ENCODE results near the gene MACROH2A2. TPM values are rescaled to one million over a fixed set of nuclear protein-coding genes. Genes with fewer than 3 reads are reported as not detected.

MACROH2A2 gene
- total and polyA plus RNA-seq, 10 of the 15 experiments (the other 5 are each of a cell fraction or from before 2014, with no cell fraction given): 0.14 to 0.24 TPM; not detected in 8

GRCh38 chr10:70007116-70007820 lies 45.4 kb upstream of the MACROH2A2 start:
- no peak overlapping the region for H3K27ac ChIP-seq (ENCODE audit: control insufficient read depth, insufficient read depth)
- RAD21 ChIA-PET (ENCODE audit: unreplicated experiment): no interaction called here

GRCh38 chr10:70031215-70031614 lies 21.4 kb upstream of the MACROH2A2 start:
- Histone ChIP-seq H3K4me3 (no peak overlapping the region), H3K27me3 (replicated peaks in 1 of 2; ENCODE audit: control insufficient read depth in 2 of 2, insufficient read depth in 2 of 2, low read length in 1 of 2) (0 out of 4 replicates have a peak, but pooled peaks cover 0 to 3% of the 10 kb centered on the region in 2 experiments), H2AFZ (ENCODE audit: control insufficient read depth, low read depth, low read length) (no peak overlapping the region), H4K20me1 (ENCODE audit: control insufficient read depth, insufficient read depth) (no peaks in the 10 kb centered on the region), H3K4me2 (ENCODE audit: control insufficient read depth, insufficient read depth) (no peak overlapping the region), H3K36me3 (ENCODE audit: control insufficient read depth in 2 of 2, insufficient read depth in 2 of 2, low read length in 1 of 2) (no peaks in the 10 kb centered on the region), H3K27ac (ENCODE audit: control insufficient read depth, insufficient read depth) (no peak overlapping the region), H3K9ac (ENCODE audit: control insufficient read depth, insufficient read depth, low read length) (no peak overlapping the region), H3K79me2 (ENCODE audit: control insufficient read depth, insufficient read depth, low read length) (no peaks in the 10 kb centered on the region), H3K9me3 (replicated peaks; ENCODE audit: control insufficient read depth, insufficient read depth, low read length) (no peaks in the 10 kb centered on the region; the same call in 2 of the 3 replicates), H3K4me1 (ENCODE audit: control insufficient read depth, insufficient read depth, low read length) (no peaks in the 10 kb centered on the region)
- CTCF ChIA-PET: no interaction called here
- intact Hi-C loops (cut with micrococcal nuclease; ENCODE audit: unreplicated experiment): no loop called here
- DNase-seq (ENCODE audit: low read depth, low spot score) (no peak), FAIRE-seq (no peak), ATAC-seq (no peak)
- no TSS peak for BruUV-seq (replicated peaks)
- in situ Hi-C loops (cut with MboI): no loop called here
- POLR2A ChIA-PET: no interaction called here
- RAD21 ChIA-PET (ENCODE audit: unreplicated experiment): no interaction called here
- SMC1A ChIA-PET (ENCODE audit: uncharacterized antibody, unreplicated experiment): no interaction called here
- no peak for TF ChIP-seq BCLAF1 (IDR thresholded peaks at IDR 0.05)
- no peak for TF ChIP-seq E2F4 (IDR thresholded peaks at IDR 0.05; ENCODE audit: low read depth, low read length)
- TF ChIP-seq EED (IDR thresholded peaks at IDR 0.05; ENCODE audit: low read depth): no peak
- TF ChIP-seq NR2C2 (IDR thresholded peaks at IDR 0.05; ENCODE audit: borderline replicate concordance, control insufficient read depth, insufficient read length, low read depth): no peak
- TF ChIP-seq MEF2A (IDR thresholded peaks at IDR 0.05; ENCODE audit: insufficient read depth, low read depth, low read length): no peak

More at GRCh38 chr10:70007116-70007820, 45.4 kb upstream of the MACROH2A2 start:
- no peak overlapping the region for H3K9ac ChIP-seq (ENCODE audit: control insufficient read depth, insufficient read depth, low read length)
- ChIA-PET CTCF (interaction anchor here (0.8 kb wide), 2 partner anchors 12 to 49 kb away, joined by 3 to 4 read pairs; no protein-coding TSS in a partner anchor), SMC1A (ENCODE audit: uncharacterized antibody, unreplicated experiment) (no interaction called here), POLR2A (no interaction called here)
- no peak for FAIRE-seq
- ATAC-seq: no peak
- no TSS peak for BruUV-seq (replicated peaks)
- H3K4me1 ChIP-seq (ENCODE audit: control insufficient read depth, insufficient read depth, low read length): no peaks in the 10 kb centered on the region
- H4K20me1 ChIP-seq (ENCODE audit: control insufficient read depth, insufficient read depth): no peaks in the 10 kb centered on the region
- H3K9me3 ChIP-seq (replicated peaks; ENCODE audit: control insufficient read depth, insufficient read depth, low read length): no peaks in the 10 kb centered on the region
- intact Hi-C loops (cut with micrococcal nuclease; ENCODE audit: unreplicated experiment) (no loop called here), in situ Hi-C loops (cut with MboI) (no loop called here)
- no peak for DNase-seq (ENCODE audit: low read depth, low spot score)
- H3K4me3 ChIP-seq: no peak overlapping the region
- no peak overlapping the region for H3K4me2 ChIP-seq (ENCODE audit: control insufficient read depth, insufficient read depth)
- H3K27me3 ChIP-seq (replicated peaks in 1 of 2; ENCODE audit: control insufficient read depth in 2 of 2, insufficient read depth in 2 of 2, low read length in 1 of 2): no peaks in the 10 kb centered on the region
- WGBS (ENCODE audit: insufficient coverage, insufficient replicate concordance, low lambda C conversion rate, missing lambda C conversion rate): 62% methylated on average over 9 of the region's 9 CpGs
- no peaks in the 10 kb centered on the region for H3K36me3 ChIP-seq (ENCODE audit: control insufficient read depth in 2 of 2, insufficient read depth in 2 of 2, low read length in 1 of 2)
- H2AFZ ChIP-seq (ENCODE audit: control insufficient read depth, low read depth, low read length): no peak overlapping the region
- no peaks in the 10 kb centered on the region for H3K79me2 ChIP-seq (ENCODE audit: control insufficient read depth, insufficient read depth, low read length)
- TF ChIP-seq BCL11A (IDR thresholded peaks at IDR 0.05; ENCODE audit: low read depth, low read length) (no peak), ZNF384 (IDR thresholded peaks at IDR 0.05; ENCODE audit: borderline replicate concordance, low read depth, low read length) (no peak), MAX (IDR thresholded peaks at IDR 0.05; ENCODE audit: low read depth, low read length) (no peak), LARP7 (IDR thresholded peaks at IDR 0.05) (no peak), ATF3 (IDR thresholded peaks at IDR 0.05; ENCODE audit: borderline replicate concordance, extremely low read depth, low read depth, low read length) (no peak), NRF1 (conservative IDR thresholded peaks at IDR 0.05; ENCODE audit: low read depth, low read length) (no peak)

Measured in GM12878 (cell line).